Body of pancreas (tissue), 4 donors: ENCODE measurements around the gene IGSF8.

ENCODE experiments used
- POLR2A ChIP-seq, 3 donors: fragments of 450-650 bp; IDR thresholded peaks; one replicate each; pipeline ENCODE4 v1.6.1; 2016; ENCODE audit warnings: antibody characterized with exemption in 3 of 3, mild to moderate bottlenecking in 2 of 3
- TF ChIP-seq, protein P1 (sequence below), 7 experiments: fragments of 450-650 bp in 4 of 7; fragments of 200-600 bp in 3 of 7; sonication (generic) in 3 of 7; IDR thresholded peaks; one replicate each; pipeline ENCODE4 v1.5.1; 2016 to 2019; ENCODE audit warnings: antibody characterized with exemption in 7 of 7

DNA sequence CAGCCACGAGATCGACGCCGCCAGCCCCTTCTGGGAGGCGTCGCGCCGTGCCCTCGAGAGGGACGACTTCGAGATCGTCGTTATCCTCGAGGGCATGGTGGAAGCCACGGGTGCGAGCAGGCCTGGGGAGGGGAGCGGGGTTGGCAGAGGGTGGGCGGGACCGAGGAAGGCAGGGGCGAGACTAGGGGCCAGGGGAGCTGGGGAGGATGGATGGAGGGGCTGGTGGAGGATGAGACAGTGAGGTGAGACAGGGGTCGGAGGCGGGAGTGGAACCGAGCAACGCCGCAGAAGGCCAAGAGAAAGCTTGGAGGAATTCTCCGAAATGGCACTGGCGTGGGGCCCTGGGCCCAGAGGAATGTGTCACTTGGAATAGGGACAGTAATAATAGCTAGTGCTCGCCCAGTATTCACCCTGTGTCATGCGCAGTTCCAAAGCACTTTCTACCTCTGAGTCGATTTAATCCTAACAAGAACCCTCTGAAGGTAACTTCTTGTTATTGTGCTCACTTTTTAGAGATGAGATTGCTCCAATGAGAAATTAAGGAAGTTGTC, 13.6 kb downstream of the IGSF8 start:
- TF ChIP-seq, protein P1, sequence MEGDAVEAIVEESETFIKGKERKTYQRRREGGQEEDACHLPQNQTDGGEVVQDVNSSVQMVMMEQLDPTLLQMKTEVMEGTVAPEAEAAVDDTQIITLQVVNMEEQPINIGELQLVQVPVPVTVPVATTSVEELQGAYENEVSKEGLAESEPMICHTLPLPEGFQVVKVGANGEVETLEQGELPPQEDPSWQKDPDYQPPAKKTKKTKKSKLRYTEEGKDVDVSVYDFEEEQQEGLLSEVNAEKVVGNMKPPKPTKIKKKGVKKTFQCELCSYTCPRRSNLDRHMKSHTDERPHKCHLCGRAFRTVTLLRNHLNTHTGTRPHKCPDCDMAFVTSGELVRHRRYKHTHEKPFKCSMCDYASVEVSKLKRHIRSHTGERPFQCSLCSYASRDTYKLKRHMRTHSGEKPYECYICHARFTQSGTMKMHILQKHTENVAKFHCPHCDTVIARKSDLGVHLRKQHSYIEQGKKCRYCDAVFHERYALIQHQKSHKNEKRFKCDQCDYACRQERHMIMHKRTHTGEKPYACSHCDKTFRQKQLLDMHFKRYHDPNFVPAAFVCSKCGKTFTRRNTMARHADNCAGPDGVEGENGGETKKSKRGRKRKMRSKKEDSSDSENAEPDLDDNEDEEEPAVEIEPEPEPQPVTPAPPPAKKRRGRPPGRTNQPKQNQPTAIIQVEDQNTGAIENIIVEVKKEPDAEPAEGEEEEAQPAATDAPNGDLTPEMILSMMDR (IDR thresholded peaks at IDR 0.05), result no peak
- TF ChIP-seq POLR2A (IDR thresholded peaks at IDR 0.05), result no peak
